Measurements from ENCODE around the gene STK31.
"Not testable (repeated sequence)": the region's sequence is repeated elsewhere in the genome, so short reads cannot be mapped to it uniquely, and the experiment has no call there.

Gene STK31

DNA sequence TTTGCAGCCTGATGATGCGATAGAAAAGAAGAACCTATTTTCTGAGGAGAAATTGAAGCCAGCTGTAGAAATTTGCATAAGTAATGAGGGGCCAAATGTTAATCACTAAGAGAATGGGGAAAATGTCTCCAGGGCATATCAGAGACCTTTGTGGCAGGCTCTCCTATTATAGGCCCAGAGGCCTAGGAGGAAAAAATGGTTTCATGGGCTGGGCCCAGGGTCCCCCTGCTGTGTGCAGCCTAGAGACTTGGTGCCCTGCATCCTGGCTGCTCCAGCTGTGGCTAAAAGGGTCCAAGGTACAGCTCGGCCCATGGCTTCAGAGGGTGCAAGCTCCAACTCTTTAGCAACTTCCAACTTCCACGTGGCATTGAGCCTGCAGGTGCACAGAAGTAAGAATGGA lies 123.4 kb downstream of the STK31 start:
- TF ChIP-seq, protein P1, sequence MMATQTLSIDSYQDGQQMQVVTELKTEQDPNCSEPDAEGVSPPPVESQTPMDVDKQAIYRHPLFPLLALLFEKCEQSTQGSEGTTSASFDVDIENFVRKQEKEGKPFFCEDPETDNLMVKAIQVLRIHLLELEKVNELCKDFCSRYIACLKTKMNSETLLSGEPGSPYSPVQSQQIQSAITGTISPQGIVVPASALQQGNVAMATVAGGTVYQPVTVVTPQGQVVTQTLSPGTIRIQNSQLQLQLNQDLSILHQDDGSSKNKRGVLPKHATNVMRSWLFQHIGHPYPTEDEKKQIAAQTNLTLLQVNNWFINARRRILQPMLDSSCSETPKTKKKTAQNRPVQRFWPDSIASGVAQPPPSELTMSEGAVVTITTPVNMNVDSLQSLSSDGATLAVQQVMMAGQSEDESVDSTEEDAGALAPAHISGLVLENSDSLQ (IDR thresholded peaks at IDR 0.05), result no peak
- TF ChIP-seq SP1 (IDR thresholded peaks at IDR 0.05) (no peak), FOXA1 (IDR thresholded peaks at IDR 0.05) (no peak), CTBP1 (IDR thresholded peaks at IDR 0.05; ENCODE audit: borderline replicate concordance) (no peak), ZNF384 (IDR thresholded peaks at IDR 0.05) (no peak), ELF4 (IDR thresholded peaks at IDR 0.05) (no peak), BHLHE40 (IDR thresholded peaks at IDR 0.05; ENCODE audit: borderline replicate concordance) (no peak), FOXK2 (IDR thresholded peaks at IDR 0.05) (no peak), ARNT (IDR thresholded peaks at IDR 0.05) (no peak), FOXM1 (IDR thresholded peaks at IDR 0.05; ENCODE audit: borderline replicate concordance) (no peak), LEF1 (IDR thresholded peaks at IDR 0.05; ENCODE audit: borderline replicate concordance) (no peak)
- DNase-seq (ENCODE audit: extremely low spot score), result no peak
- CTCF ChIA-PET, result no interaction called here
- POLR2A ChIA-PET, result no interaction called here

DNA sequence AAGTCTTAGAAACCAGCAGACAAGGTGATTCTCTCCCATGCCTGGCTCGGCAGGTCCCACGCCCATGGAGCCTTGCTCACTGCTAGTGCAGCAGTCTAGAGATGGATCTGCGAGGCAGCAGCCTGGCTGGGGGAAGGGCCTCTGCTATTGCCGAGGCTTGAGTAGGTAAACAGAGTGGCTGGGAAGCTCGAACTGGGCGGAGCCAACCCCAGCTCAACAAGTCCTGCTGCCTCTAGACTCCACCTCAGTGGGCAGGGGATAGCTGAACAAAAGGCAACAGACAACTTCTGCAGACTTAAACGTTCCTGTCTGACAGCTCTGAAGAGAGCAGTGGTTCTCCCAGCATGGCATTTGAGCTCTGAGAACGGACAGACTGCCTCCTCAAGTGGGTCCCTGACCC lies 134.8 kb downstream of the STK31 start:
- CTCF ChIA-PET, POLR2A ChIA-PET: not testable (repeated sequence)

DNA sequence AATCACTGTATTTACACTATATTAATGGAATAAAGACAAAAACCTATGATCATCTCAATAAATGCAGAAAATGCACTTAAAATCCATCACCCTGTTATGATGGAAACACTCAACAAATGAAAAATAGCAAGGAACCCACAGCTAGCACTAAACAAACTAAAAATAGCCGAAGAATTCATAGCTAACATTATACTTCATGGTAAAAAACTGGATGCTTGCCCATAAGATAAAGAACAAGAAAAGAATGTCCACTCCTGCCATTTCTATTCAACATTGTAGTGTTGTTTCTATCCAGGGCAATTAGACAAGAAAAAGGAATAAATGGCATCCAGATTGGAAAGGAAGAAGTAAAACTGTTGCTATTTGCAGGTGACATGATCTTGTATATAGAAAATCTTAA lies 142.1 kb downstream of the STK31 start:
- POLR2A ChIA-PET, result no interaction called here

More for the DNA sequence above, 134.8 kb downstream of the STK31 start:
- DNase-seq (ENCODE audit: extremely low spot score), result not testable (repeated sequence)

DNA sequence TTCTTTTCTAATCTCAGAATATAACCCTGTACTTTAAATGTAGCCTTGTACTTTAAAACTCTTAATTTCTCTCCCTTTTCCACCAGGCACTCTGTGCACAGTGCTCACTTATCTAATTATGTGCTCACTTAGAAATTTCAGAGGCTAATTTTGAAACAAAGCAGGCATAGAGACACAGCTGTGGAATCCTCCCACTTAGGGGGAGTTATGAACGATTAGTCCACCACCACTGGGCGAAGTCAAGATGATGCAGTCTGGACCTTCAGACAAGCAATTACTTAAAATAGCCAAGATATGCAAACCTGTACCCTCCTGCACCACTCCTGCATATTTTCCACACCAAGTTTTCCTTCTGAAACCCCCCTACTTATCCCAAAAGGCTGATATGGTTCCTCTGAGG lies 143.0 kb downstream of the STK31 start:
- POLR2A ChIA-PET, result no interaction called here
- DNase-seq (ENCODE audit: extremely low spot score), result no peak
- TF ChIP-seq FOXA1 (IDR thresholded peaks at IDR 0.05), result no peak
- TF ChIP-seq FOXK2 (IDR thresholded peaks at IDR 0.05), result no peak
- no peak for TF ChIP-seq TARDBP (IDR thresholded peaks at IDR 0.05)
- no peak for TF ChIP-seq SP1 (IDR thresholded peaks at IDR 0.05)
- no peak for TF ChIP-seq HDGF (IDR thresholded peaks at IDR 0.05; ENCODE audit: borderline replicate concordance)
- no peak for TF ChIP-seq ARNT (IDR thresholded peaks at IDR 0.05)
- no peak for TF ChIP-seq FOXM1 (IDR thresholded peaks at IDR 0.05; ENCODE audit: borderline replicate concordance)
- TF ChIP-seq, protein P1 (IDR thresholded peaks at IDR 0.05), result no peak
- no peak for TF ChIP-seq L3MBTL2 (conservative IDR thresholded peaks at IDR 0.05)
- no peak for TF ChIP-seq CTBP1 (IDR thresholded peaks at IDR 0.05; ENCODE audit: borderline replicate concordance)
- no peak for TF ChIP-seq SUZ12 (IDR thresholded peaks at IDR 0.05)
- TF ChIP-seq NFRKB (IDR thresholded peaks at IDR 0.05), result no peak
- no peak for TF ChIP-seq ZNF384 (IDR thresholded peaks at IDR 0.05)
- no peak for TF ChIP-seq LEF1 (IDR thresholded peaks at IDR 0.05; ENCODE audit: borderline replicate concordance)
- no peak for TF ChIP-seq ELF4 (IDR thresholded peaks at IDR 0.05)
- no peak for TF ChIP-seq BHLHE40 (IDR thresholded peaks at IDR 0.05; ENCODE audit: borderline replicate concordance)
- CTCF ChIA-PET, result no interaction called here

More for the DNA sequence above, 142.1 kb downstream of the STK31 start:
- no peak for DNase-seq (ENCODE audit: extremely low spot score)
- TF ChIP-seq ARNT (IDR thresholded peaks at IDR 0.05), result no peak
- no peak for TF ChIP-seq ELF4 (IDR thresholded peaks at IDR 0.05)
- TF ChIP-seq TARDBP (IDR thresholded peaks at IDR 0.05), result no peak
- no peak for TF ChIP-seq SP1 (IDR thresholded peaks at IDR 0.05)
- no peak for TF ChIP-seq FOXK2 (IDR thresholded peaks at IDR 0.05)
- TF ChIP-seq NFRKB (IDR thresholded peaks at IDR 0.05), result no peak
- TF ChIP-seq LEF1 (IDR thresholded peaks at IDR 0.05; ENCODE audit: borderline replicate concordance), result no peak
- TF ChIP-seq SUZ12 (IDR thresholded peaks at IDR 0.05), result no peak
- no peak for TF ChIP-seq FOXA1 (IDR thresholded peaks at IDR 0.05)
- TF ChIP-seq ZNF384 (IDR thresholded peaks at IDR 0.05), result no peak
- TF ChIP-seq FOXM1 (IDR thresholded peaks at IDR 0.05; ENCODE audit: borderline replicate concordance), result no peak
- no peak for TF ChIP-seq HDGF (IDR thresholded peaks at IDR 0.05; ENCODE audit: borderline replicate concordance)
- CTCF ChIA-PET, result no interaction called here

DNA sequence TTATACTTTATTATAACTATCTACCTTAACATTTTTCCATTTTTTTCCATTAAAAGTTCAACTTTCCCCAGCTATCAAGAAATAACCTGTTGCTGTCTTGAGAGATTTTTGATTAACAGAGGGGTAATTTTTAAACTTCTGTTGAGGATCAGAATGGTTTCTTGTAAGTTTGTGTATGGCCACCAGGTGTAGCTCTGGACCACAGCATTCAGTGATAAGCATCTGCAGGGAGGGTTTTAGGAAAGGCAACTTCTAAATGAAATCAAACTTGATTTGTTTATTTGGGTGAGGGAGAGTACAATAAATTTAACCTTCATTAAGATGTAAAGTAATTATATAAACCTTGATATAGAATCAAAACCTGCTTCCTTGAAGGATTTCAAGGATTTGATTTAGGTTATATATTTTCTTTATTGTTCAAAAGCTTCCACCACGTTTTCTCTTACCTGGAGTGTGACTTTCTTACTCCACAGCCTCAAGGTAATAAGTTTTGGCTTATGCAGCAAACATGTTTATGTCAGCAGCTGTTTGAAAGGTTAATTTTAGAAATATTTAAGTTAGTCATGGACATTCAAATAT lies 153.3 kb downstream of the STK31 start:
- ChIA-PET POLR2A (no interaction called here), CTCF (interaction anchor here (0.6 to 1.4 kb wide), 2 partner anchors 76 to 180 kb away, joined by 3 to 5 read pairs; no protein-coding TSS in a partner anchor)
- TF ChIP-seq SUZ12 (IDR thresholded peaks at IDR 0.05) (no peak), HDGF (IDR thresholded peaks at IDR 0.05; ENCODE audit: borderline replicate concordance) (no peak), FOXA1 (IDR thresholded peaks at IDR 0.05) (no peak), LEF1 (IDR thresholded peaks at IDR 0.05; ENCODE audit: borderline replicate concordance) (no peak)
- TF ChIP-seq, protein P1 (IDR thresholded peaks at IDR 0.05), result no peak
- peak; percentile 34 for DNase-seq (ENCODE audit: extremely low spot score)

DNA sequence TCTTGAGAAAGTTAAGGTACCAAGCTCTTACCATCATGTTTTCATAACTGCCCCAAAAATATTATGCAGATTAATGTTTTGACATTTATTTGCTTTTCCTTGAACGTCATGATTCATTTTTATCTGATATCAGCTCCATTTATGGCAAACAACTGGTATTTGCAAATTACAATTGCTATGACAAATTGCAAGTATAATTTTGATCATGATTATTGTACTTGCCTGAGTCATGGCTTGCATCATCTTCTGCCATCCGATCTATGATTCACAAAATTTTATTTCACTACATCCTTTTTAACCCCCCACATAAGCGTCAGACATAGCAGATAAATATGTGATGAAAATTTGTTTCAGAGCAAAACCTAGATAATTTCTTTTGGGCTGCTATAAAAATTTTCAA lies 155.0 kb downstream of the STK31 start:
- DNase-seq (ENCODE audit: extremely low spot score), result no peak
- ChIA-PET CTCF (no interaction called here), POLR2A (no interaction called here)
- TF ChIP-seq CTBP1 (IDR thresholded peaks at IDR 0.05; ENCODE audit: borderline replicate concordance) (no peak), FOXA1 (IDR thresholded peaks at IDR 0.05) (no peak), BHLHE40 (IDR thresholded peaks at IDR 0.05; ENCODE audit: borderline replicate concordance) (no peak), ELF4 (IDR thresholded peaks at IDR 0.05) (no peak)

DNA sequence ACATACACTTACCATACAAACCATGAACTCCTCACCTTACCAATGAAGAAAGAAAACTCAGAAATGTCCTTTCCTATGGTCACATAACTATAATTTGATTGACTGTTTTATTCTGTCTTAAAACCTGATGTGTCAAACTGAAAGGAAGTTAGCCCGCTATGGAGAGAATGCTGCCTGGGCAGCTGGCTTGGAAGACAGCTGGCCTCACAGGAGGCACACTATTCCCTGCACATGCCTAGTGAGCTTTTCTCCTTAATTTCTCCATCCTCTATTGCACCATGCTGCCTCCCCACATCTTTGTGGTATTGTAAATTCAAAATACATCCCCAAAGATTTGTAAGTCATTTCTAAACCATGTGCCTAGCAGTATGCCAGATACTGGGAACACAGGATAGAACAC lies 163.3 kb downstream of the STK31 start:
- no peak for TF ChIP-seq FOXM1 (IDR thresholded peaks at IDR 0.05; ENCODE audit: borderline replicate concordance)
- TF ChIP-seq ZNF384 (IDR thresholded peaks at IDR 0.05), result no peak
- TF ChIP-seq NFRKB (IDR thresholded peaks at IDR 0.05), result no peak
- TF ChIP-seq SP1 (IDR thresholded peaks at IDR 0.05), result no peak
- TF ChIP-seq ELF4 (IDR thresholded peaks at IDR 0.05), result no peak
- no peak for TF ChIP-seq FOXA1 (IDR thresholded peaks at IDR 0.05)
- TF ChIP-seq BHLHE40 (IDR thresholded peaks at IDR 0.05; ENCODE audit: borderline replicate concordance), result no peak
- no peak for TF ChIP-seq FOXK2 (IDR thresholded peaks at IDR 0.05)
- no peak for TF ChIP-seq ARNT (IDR thresholded peaks at IDR 0.05)
- no peak for TF ChIP-seq TARDBP (IDR thresholded peaks at IDR 0.05)
- no peak for TF ChIP-seq LEF1 (IDR thresholded peaks at IDR 0.05; ENCODE audit: borderline replicate concordance)
- TF ChIP-seq SUZ12 (IDR thresholded peaks at IDR 0.05), result no peak
- no peak for TF ChIP-seq L3MBTL2 (conservative IDR thresholded peaks at IDR 0.05)
- no peak for DNase-seq (ENCODE audit: extremely low spot score)
- ChIA-PET CTCF (no interaction called here), POLR2A (no interaction called here)

DNA sequence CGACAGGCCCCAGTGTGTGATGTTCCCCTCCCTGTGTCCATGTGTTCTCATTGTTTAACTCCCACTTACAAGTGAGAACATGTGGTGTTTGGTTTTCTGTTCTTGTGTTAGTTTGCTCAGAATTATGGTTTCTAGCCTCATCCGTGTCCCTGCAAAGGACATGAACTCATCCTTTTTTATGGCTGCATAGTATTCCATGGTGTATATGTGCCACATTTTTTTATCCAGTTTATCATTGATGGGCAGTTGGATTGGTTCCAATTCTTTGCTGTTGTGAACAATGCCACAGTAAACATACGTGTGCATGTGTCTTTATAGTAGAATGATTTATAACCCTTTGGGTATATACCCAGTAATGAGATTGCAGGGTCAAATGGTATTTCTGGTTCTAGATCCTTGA lies 166.5 kb downstream of the STK31 start:
- DNase-seq (ENCODE audit: extremely low spot score); CTCF ChIA-PET; POLR2A ChIA-PET: not testable (repeated sequence)

Measured in HEK293T (cell line).